Anterior cingulate cortex (tissue), 58 donors: Measurements from ENCODE around the gene SMPD3.
A peak's percentile ranks its signal among the peaks of the same experiment; 100 is the strongest.

Experiments
- DNase-seq, 58 donors: peaks; one replicate each; lab custom pipeline; 2025; lab: John Stamatoyannopoulos, UW

SMPD3 gene

DNA sequence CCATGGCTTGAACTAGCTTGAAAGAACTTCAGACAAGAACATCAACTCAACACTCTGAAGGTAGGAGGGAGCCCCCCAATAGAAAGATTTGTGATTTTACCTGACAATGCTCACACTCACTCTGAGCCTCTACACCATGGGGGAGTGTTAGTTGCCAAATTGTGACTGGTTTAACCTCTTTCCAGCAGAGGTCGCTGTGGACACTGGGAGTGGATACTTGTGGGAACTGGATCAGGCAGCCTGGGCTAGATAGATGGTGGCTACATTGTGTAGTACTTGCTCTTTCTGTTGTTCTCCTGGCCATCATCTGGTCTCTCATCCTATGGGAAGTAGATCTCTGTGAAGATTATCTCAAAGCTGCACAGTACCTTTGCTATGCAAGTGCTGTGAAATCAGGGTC is 2.9 kb downstream of the SMPD3 start:
- peak in 31 of 58 donors; percentile 2 to 64 (median 17) for DNase-seq

DNA sequence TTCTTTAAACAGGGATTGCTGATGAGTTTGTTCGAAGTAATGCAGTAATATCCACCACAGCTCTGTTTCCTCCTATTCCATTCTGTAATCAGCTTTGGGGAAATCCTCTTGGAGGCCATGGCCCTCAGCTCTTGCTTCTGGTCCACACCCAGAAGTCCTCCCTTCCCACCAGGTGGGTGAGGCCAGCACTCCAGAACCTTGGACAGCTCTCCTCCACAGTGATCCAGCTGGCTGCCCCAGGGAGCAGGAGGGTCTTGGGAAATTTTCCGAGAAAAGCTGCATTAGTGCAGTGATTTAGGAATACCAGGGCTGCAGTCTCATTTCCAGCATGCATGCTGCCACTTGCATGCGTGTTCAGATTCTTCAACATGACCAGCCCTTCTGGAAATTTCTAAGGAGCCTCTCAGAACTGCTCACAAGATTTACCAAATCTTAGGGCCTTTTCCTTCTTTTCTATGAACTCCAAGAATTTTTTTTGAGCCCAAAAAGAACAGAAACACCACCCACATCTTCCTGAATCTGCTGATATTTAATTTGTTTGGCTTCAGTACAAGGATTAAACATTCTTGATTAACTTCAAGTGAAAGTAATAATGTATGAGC is 4.2 kb downstream of the SMPD3 start:
- DNase-seq = no peak

DNA sequence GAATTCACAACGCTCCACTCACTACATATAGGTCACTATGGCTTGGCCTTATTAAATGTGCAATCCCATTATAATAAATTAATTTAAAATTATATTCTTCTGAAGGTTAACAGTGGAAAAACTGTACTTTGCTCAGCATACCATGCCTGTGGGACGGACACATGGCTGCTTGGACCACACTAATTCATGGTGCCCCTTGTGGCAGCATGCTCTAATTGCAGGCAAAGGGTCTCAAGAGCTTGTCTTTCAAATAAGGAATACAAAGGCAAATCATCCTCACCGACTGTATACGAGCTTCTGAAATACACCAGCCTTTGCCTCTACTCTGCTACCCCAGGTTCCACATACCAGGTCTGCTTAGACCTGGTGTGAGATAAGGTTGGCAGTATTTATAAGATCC is 11.7 kb downstream of the SMPD3 start:
- DNase-seq = no peak

DNA sequence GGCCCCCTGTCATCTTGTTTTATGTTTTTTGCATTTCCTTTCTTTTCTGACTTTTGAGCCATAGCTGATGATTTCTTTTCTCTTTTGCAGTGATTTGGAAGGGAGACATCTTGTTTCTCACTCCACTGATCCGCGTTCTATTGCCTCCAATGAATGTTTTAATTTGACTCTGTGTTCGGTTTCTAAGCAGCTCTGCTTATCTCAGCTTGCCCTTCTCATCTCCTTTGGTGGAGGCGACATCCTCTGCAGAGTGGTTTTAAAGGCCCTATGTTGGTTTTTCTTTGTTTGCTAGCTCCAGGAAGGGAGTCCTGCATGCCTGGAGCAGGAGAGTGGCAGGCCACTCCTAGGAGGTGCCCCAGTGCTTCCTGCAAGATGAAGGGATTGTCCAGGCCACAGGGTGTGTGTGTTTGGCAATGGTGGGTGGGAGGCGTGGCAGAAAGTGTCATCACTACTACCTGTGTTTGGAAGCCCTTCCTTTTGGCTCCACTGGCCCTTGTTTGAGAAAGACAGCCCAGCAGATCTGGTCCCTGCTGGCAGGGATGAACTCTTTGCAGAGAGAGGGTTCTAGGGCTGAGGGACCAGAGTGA is 13.6 kb downstream of the SMPD3 start:
- no peak for DNase-seq

DNA sequence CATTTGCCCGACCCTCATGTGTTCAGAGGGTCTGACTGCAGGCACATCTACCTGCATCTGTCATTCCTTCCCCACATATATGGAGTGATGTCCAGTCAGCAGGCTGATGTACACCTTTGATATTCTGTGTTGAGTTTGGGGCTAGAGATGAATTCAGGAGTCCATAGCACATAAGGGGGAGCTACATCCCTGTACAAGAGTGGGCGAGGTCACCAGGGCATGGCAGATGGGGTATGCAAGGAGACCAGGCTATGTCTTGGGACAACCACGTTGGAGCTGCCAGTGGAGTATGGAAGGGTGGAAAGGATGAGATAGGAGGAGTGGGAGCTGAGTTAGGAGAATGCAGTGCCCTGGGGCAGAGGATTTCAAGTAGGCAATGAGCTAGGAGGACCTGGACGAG is 15.0 kb downstream of the SMPD3 start:
- no peak for DNase-seq

DNA sequence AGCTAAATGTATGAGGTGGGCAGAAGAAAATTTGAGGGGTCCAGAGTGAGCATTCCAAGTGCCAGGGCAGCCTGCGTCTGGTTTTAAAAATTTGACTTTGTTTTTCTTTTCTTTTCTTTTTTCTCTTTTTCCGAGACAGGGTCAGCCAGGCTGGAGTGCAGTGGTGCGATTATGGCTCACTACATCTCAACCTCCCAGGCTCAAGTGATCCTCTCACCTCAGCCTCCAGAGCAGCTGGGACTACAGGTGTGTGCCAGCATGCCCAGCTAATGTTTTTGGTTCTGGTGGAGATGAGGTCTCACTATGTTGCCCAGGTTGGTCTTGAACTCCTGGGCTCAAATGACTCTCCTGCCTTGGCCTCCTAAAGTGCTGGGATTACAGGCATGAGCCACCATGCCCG is 15.6 kb downstream of the SMPD3 start:
- no peak for DNase-seq

DNA sequence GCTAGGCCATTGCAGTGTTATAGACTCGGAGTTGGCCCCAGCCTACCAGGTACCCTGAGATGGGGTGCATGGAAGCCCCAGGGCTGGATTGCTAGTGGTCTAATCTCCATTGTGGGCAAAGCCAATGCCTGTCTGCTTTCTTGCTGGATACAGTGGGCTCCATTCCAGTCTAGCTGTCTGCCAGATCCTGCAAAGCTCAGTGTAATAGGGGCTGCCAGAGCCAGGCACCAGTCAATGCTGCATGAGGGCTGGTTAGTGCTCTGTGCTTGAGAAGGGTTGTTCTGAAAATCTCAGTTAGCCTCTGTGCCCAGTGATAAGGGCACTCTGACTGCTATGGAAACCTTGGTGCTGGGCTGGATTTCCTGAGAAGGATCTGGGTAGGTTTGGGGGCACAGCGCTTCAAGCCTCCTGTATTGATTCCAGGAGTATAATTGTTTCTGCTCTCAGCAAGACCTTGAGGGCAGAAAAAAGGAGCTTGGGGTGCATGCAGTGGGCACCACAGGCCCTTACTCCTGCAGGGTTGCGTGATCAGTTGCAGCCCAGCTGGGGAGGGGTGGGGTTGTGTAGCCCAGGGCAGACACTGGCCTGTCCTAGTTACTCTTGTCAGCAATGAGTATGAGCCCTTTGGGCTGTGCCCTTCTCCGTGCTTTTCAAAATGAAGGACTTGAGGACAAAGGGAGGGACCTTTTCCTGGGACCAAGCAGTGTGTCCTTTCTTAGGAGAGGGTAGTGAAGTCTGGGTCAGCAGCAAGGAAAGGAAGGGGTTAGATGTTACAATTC is 19.0 kb downstream of the SMPD3 start:
- DNase-seq = no peak

DNA sequence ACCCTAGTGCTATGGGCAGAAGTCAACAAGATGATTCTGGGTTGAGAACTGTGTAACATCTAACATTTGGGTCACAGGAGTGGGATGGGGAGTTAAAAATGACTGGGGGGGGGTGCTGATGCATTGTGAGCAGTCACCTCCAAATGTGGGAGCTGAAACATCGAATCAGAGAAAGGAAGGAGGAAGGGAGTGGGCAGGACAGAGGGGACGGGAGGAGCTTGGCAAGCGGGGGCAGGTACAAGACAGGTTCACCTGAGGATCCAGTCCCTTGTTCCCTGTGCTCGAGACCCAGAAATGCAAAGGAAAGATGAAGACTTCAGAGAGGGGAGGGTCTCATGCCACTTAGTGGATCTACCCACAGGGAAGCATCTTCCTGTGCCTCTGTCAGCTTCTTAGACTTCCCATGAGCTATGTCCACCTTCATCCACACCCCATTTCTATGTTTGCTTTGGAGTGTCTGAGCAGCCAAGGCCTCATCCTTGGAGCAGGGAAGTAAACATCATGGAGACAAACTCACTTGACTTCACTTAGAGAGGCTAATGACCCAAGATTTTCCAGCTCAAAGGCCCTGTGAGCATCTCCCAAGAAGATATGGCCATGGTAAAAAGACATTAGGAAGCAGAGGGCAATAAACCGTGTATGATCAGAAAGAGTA is 20.5 kb downstream of the SMPD3 start:
- no peak for DNase-seq

DNA sequence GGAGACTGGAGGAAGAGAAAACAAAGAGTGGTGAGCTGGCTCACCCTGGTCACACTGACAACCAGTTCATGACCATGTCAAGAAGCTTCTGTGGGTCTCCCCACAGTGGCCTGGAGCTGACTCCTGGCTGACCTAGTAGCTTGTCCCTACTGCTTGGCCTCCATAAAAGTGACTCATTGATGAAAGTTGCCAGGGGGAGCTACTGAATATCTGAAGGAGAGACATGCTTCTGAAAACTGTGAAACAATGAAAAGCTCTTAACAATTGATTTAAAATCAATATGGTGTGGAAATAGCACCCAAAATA is 22.0 kb downstream of the SMPD3 start:
- DNase-seq = no peak

DNA sequence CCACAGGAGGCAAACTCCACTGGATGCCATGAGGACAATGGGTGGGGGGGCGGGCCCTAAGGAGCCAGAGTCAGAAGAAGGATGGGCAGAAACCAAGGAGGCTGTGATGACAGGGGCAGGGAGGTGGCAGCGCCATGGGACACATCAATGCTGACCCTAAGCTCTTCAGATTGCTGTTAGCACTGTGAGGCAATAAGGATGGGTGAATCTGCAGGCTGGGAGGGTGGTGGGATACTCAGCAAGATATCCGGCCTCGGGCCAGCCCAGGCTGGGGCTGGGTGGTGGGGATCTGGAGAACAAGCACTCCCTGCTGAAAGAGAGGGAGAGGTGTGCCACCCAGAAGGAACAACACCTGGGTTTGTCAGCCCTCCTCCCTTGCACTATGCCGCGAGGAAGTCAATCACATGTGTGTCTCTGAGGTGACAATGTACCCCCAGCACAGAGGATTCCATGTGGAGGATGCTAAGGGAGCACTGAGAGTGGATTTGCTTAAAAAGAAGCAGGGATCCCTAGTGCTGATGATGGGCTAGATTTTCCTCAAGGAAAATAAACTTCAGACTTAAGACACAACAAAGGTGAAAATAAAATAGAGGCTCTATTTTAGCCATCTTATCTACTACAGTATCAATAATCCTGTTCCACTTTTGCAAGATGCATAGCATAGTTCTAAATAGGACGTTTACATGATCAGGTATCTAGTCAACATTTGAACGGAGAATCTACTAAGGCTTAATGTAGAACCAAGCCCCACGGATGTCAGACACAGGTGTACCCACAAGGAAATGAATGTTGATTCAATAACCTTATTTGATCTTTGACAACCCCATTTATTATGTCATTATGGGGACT is 22.6 kb downstream of the SMPD3 start:
- DNase-seq = no peak

DNA sequence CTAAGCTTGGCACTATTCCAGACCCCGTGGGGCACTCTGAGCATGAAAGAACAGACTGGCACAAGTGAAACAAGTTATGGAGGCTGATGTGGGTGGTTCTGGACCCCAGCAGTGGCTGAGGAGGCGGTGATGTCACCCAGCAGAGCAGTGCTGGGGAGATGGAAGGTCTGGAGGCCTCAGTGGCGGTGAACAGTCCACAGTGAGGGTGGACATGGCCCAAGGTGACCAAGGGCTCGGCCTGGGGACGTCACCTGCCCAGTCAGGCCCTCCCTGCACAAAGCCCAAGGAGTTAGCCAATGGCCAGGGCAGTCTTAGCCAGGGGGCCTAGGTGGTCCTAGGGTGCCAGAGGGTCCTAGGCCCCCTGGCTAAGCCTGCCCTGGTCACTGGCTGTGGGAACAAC is 24.5 kb downstream of the SMPD3 start:
- DNase-seq = no peak

DNA sequence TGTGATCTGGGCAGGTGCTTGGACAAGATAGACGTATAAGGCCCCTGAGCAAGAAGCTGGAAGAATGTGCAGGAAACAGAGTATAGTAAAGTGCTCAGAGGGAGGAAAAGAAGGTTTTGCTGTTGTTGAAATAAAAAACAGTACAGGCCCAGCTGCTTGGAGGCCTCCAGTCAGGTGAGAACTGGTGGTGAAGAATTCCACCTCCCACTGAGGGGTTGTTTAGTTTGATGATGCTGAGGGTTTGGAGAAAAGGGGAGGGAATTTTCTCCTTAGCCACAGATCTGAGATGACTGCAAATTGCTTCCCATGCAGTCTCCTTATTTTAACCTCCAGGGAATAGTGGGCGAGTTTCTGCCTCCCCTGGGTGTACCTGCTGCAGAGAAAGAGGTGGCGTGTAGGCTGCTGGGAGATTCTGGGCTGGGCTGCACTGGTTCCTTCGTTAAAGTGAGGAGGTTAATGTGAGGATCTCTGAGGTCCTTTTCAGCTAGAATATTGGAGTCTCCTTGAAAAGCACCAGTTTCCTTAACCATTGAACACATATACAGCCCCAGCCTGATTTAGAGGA is 25.8 kb downstream of the SMPD3 start:
- peak in 1 of 58 donors; percentile 16 for DNase-seq

DNA sequence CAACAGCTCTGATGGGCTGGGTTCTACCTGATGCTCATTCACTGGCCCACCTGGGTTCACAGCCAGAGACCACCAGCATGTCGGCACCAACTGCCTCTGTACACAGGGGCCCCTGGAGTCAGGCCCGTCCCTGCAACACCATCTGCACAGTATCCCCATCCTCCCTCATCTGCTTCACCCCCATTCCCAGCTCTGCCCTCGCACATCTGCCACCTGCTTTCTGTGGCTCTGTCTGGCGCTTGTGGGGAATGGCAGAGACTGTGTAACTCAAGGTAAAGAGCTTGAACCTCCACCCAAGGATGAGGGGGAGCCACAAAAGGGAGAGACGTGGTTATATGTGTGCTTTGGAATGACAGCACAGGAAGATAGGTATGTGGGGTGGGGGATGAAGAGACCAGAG is 27.2 kb downstream of the SMPD3 start:
- DNase-seq = no peak

DNA sequence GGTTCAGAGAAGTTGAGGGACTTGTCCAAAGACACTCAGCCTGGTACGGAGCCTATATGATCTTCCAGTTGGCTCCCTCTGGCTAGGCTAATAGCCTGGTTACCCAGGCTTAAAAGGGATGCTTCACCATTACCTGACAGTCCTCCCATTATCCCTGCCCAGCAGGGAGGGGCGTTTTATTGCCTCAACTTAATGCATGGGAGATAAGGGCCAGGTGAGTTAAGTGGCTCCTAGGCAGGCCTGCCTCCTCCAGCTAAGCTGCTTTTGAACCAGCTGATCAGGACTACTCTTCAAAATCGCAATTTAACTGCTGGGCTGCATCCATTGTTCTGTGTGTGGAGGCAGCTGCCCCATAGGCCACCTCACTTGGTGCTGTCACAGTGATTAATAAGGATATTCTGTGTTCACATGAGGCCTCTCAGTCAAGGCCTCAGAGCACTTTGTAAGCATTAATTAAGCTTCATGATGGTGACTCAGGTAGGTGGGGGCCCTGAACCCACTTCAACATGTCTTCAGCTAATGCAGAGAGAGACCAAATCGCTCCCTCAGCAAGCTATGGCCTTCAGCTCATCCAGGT is 27.9 kb downstream of the SMPD3 start:
- DNase-seq = no peak

DNA sequence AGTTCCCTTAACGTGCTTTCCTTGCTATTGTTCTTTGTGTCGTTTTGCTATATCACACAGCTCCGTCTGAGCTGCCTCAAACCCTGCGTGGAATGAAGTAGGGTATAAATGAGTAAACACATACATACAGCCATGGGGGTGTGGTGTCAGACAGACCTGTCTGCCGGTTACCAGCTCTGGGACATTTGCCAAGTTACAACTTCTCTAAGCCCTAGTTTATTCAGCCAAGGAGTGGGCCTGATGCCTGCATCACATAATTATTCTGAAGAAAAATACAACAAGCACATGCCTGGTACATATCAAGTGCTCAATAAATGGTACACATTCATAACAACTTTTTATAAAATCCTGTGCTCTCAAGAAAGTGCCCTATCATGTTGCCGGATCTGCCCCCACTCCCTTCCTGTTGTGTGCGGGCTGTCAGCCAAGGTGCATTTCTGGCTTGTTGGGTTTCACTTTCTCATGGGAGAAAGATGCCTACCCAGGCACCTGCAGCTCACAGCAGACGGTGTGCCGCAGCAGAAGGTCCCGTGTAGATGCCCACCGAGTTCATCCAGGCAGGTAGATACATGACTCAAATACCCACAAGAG is 30.5 kb downstream of the SMPD3 start:
- DNase-seq = peak in 2 of 58 donors; percentile 12 to 17

DNA sequence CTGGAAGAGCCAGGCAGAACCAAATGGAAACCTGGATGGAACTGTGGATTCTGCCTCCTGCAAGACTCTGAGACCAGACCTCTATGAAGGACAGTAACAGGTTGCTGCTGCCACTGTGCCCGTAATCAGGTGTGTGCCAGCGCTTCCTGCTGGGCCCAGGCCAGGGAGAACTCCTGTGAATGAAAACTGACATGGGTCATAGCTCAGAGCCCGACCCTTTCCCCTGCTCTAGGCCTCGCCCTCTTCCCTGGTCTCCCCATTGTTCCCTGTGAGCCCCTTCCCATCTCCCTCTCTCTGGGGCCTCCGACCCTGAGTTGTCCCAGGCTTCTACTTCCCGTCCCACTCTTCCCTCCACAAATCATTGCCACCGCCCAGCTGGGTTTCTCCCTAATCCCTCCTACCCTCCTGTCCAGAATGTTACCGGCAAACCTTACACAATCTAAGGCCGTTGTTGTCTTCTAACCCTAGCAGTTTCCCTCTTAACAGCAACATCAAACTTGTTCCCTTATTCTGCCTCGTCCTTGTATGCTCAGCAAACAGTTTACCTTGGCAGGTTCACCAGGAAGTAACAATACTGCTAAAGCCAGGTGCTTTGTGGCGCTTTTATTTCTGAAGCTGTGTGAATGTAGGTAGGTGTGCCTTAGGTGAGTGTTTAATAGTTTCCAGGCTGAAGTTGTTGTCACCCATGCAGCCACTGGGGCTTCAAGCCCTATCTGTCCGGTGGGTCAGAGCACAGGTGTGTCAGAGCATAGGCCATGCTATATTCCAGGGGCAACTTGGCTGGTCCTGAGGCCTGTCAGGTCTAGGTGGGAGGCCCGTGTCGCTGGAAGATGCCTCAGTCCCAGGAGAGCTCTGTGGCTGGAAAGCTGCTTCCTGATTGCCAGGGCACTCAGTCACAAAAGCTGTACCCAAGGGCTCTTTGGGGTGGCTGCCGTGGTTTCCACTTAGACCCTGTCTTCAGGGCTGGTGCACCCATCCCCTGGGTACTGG is 32.0 kb downstream of the SMPD3 start:
- DNase-seq = no peak

DNA sequence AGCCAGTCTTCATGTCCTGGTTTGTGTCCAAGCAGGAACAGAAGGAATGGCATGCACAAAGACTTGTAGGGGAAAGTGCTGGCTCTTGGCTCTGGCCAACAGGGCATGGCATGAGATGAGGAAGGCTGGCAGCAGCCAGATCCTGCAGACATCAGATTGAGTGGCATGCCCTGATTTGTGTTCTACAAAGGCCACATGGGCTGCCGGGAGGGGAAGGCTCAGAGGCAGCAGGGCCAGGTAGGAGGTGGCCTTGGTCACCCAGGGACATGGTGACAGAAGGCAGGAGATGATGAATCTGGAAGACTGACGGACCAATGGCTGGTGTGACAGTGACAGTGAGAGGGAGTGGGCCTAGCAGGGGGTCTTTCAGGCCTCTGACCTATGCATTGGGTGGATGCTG is 33.7 kb downstream of the SMPD3 start:
- DNase-seq = no peak

DNA sequence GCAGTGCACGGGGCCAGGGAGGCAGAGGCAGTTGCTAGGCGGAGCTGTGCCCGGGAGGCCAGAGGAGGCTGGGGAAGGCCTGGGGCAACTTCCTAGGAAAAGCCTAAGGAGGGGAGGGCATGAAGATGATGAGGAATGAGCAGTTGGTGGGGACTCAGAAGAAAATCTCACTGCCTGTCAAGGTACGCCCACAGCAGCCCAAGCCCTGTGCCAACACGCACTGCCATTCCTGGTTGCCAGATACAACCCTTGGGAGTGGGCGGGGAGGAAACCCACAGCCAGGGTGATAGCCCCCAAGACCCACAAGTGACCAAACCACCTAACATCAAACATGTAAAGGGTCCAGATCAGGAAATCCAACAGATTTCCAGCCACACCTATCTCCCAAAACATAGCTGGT is 36.2 kb downstream of the SMPD3 start:
- DNase-seq = peak in 1 of 58 donors; percentile 13
